ENCODE results near the gene PYM1. TPM values are rescaled to one million over a fixed set of nuclear protein-coding genes. Genes with fewer than 3 reads are reported as not detected.

PYM1 gene
- total and polyA plus RNA-seq, 7 donors: 14.6 to 39.8 (median 19.0) TPM

DNA sequence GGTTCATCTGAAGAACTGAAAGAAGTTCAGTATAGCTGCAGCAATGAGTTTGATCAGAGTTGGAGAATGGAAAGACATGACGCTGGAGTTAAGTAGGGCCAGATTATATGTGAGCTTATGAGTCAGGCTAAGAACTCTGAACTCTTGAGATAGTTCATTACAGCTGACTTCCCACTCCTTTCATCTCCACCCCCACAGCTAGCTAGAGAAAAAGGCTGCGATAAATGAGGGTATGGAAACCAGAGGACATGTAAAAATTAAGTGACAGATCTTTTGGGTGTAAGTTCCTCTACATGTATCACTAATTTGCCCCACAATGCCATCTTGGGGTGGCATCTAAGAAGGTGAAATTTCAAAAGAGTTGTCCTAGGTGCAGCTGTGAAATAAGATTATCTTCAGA, 28.6 kb downstream of the PYM1 start:
- no peaks in the 10 kb centered on the region for H3K4me1 ChIP-seq
- no peak for DNase-seq
- no peak for TF ChIP-seq CTCF (IDR thresholded peaks at IDR 0.05)
- no peak overlapping the region for H3K27ac ChIP-seq
- 64 to 78% (median 70%) methylated on average over 2 of the region's 2 CpGs for WGBS, 3 donors
- ATAC-seq: no peak
- no peaks in the 10 kb centered on the region for H3K9me3 ChIP-seq
- peaks cover 0 to 8% of the 10 kb centered on the region in 2 donors for H3K36me3 ChIP-seq (ENCODE audit: insufficient read depth in 1 of 2, low read depth in 1 of 2)
- H3K27me3 ChIP-seq (ENCODE audit: insufficient read depth in 3 of 3, low read length in 2 of 3): no peaks in the 10 kb centered on the region
- no peak overlapping the region for H3K4me3 ChIP-seq
- intact Hi-C loops (cut with DNase I): no loop called here

DNA sequence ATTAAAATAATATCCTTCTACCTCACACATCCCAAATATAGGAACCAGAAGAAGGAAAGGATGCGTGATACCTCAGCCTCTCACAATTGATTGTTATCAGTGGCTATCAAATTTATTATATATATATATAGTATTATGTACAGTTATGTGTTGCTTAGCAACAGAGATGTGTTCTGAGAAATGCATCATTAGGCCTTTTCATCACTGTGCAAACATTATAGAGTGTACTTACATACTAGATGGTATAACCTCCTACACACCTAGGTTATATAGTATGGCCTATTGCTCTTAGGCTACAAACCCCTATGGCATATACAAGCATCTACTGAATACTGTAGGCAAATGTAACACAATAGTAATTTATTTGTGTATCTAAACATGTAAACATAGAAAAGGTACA, 34.0 kb downstream of the PYM1 start:
- Histone ChIP-seq H3K36me3 (ENCODE audit: insufficient read depth in 1 of 2, low read depth in 1 of 2) (no peaks in the 10 kb centered on the region), H3K9me3 (no peaks in the 10 kb centered on the region), H3K27me3 (ENCODE audit: insufficient read depth in 3 of 3, low read length in 2 of 3) (no peaks in the 10 kb centered on the region), H3K4me1 (no peaks in the 10 kb centered on the region), H3K4me3 (no peak overlapping the region), H3K27ac (no peak overlapping the region)
- WGBS, 3 donors: 93 to 100% (median 99%) methylated on average over 1 of the region's 1 CpG
- DNase-seq (no peak), ATAC-seq (no peak)
- intact Hi-C loops (cut with DNase I): no loop called here
- no peak for TF ChIP-seq CTCF (IDR thresholded peaks at IDR 0.05)

DNA sequence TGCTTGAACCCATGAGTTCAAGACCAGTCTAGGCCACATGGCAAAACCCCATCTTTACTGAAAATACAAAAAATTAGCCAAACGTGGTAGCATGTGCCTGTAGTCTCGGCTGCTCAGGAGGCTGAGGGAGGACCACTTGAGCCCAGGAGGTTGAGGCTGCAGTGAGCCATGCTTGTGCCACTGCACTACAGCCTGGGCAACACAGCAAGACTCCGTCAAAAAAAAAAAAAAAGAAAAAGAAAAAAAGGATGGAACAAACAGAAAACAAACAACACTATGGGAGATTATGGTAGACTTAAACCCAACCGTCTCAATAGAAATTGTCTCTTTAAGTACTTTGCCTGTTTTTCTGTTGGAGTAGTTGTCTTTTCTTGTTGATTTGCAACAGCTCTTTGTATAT, 36.4 kb downstream of the PYM1 start:
- DNase-seq (no peak), ATAC-seq (no peak)
- Histone ChIP-seq H3K36me3 (ENCODE audit: insufficient read depth in 1 of 2, low read depth in 1 of 2) (no peaks in the 10 kb centered on the region), H3K4me3 (no peak overlapping the region), H3K4me1 (no peaks in the 10 kb centered on the region), H3K27ac (no peak overlapping the region), H3K27me3 (ENCODE audit: insufficient read depth in 3 of 3, low read length in 2 of 3) (no peaks in the 10 kb centered on the region), H3K9me3 (no peaks in the 10 kb centered on the region)
- no peak for TF ChIP-seq CTCF (IDR thresholded peaks at IDR 0.05)
- WGBS, 3 donors: 89 to 90% (median 90%) methylated on average over 4 of the region's 4 CpGs
- intact Hi-C loops (cut with DNase I): no loop called here

- DNase-seq: no peak
- intact Hi-C loops (cut with DNase I): no loop called here
- WGBS, 3 donors: 83 to 91% (median 88%) methylated on average over 1 of the region's 1 CpG
- Histone ChIP-seq H3K27me3 (ENCODE audit: insufficient read depth in 3 of 3, low read length in 2 of 3) (no peaks in the 10 kb centered on the region), H3K27ac (no peak overlapping the region), H3K36me3 (ENCODE audit: insufficient read depth in 1 of 2, low read depth in 1 of 2) (no peaks in the 10 kb centered on the region), H3K4me1 (no peaks in the 10 kb centered on the region), H3K4me3 (no peak overlapping the region), H3K9me3 (no peaks in the 10 kb centered on the region)
- no peak for ATAC-seq
- no peak for TF ChIP-seq CTCF (IDR thresholded peaks at IDR 0.05)
These were observed 42.6 kb downstream of the PYM1 start for GRCh38 chr12:55885113-55885512.

GRCh38 chr12:55877824-55878223, 49.9 kb downstream of the PYM1 start:
- Histone ChIP-seq H3K36me3 (ENCODE audit: insufficient read depth in 1 of 2, low read depth in 1 of 2) (no peaks in the 10 kb centered on the region), H3K9me3 (peaks cover 7% of the 10 kb centered on the region), H3K4me3 (no peak overlapping the region), H3K27ac (no peak overlapping the region), H3K27me3 (ENCODE audit: insufficient read depth in 3 of 3, low read length in 2 of 3) (no peaks in the 10 kb centered on the region), H3K4me1 (no peaks in the 10 kb centered on the region)
- ATAC-seq: no peak
- no peak for DNase-seq
- no peak for TF ChIP-seq CTCF (IDR thresholded peaks at IDR 0.05)
- intact Hi-C loops (cut with DNase I): no loop called here
